ENCODE measurements around the gene INTS11. TPM values are rescaled to one million over a fixed set of nuclear protein-coding genes. Genes with fewer than 3 reads are reported as not detected.

Gene INTS11
- total RNA-seq, 1 experiment from 2014 or later = 90.2 TPM

GRCh38 chr1:1296070-1297061, 28.1 kb downstream of the INTS11 start:
- in situ Hi-C loops (cut with HindIII; ENCODE audit: low pct_unique_long_range_greater_than_20kb, low sequenced_read_pairs) = no loop called here
- no peak for DNase-seq (ENCODE audit: low read depth)

- DNase-seq (ENCODE audit: low read depth) = no peak
- in situ Hi-C loops (cut with HindIII; ENCODE audit: low pct_unique_long_range_greater_than_20kb, low sequenced_read_pairs) = no loop called here
Measured at GRCh38 chr1:1295154-1295923, 29.1 kb downstream of the INTS11 start.

GRCh38 chr1:1294250-1294890, 30.1 kb downstream of the INTS11 start:
- in situ Hi-C loops (cut with HindIII; ENCODE audit: low pct_unique_long_range_greater_than_20kb, low sequenced_read_pairs) = no loop called here

GRCh38 chr1:1293263-1294249, 30.9 kb downstream of the INTS11 start:
- in situ Hi-C loops (cut with HindIII; ENCODE audit: low pct_unique_long_range_greater_than_20kb, low sequenced_read_pairs) = no loop called here
- DNase-seq (ENCODE audit: low read depth) = no peak

More at GRCh38 chr1:1294250-1294890, 30.1 kb downstream of the INTS11 start:
- no peak for DNase-seq (ENCODE audit: low read depth)

- in situ Hi-C loops (cut with HindIII; ENCODE audit: low pct_unique_long_range_greater_than_20kb, low sequenced_read_pairs) = no loop called here
Measured at GRCh38 chr1:1292851-1293250, 31.6 kb downstream of the INTS11 start.

GRCh38 chr1:1292442-1292779, 32.0 kb downstream of the INTS11 start:
- in situ Hi-C loops (cut with HindIII; ENCODE audit: low pct_unique_long_range_greater_than_20kb, low sequenced_read_pairs) = no loop called here
- DNase-seq (ENCODE audit: low read depth) = no peak

More at GRCh38 chr1:1292851-1293250, 31.6 kb downstream of the INTS11 start:
- DNase-seq (ENCODE audit: low read depth) = no peak

- in situ Hi-C loops (cut with HindIII; ENCODE audit: low pct_unique_long_range_greater_than_20kb, low sequenced_read_pairs) = no loop called here
- DNase-seq (ENCODE audit: low read depth) = peak; percentile 48
Measured at GRCh38 chr1:1291548-1292441, 32.7 kb downstream of the INTS11 start.

- DNase-seq (ENCODE audit: low read depth) = no peak
- in situ Hi-C loops (cut with HindIII; ENCODE audit: low pct_unique_long_range_greater_than_20kb, low sequenced_read_pairs) = no loop called here
Measured at GRCh38 chr1:1291023-1291528, 33.4 kb downstream of the INTS11 start.

- DNase-seq (ENCODE audit: low read depth) = no peak
- in situ Hi-C loops (cut with HindIII; ENCODE audit: low pct_unique_long_range_greater_than_20kb, low sequenced_read_pairs) = no loop called here
Measured at GRCh38 chr1:1290238-1290731, 34.2 kb downstream of the INTS11 start.

GRCh38 chr1:1287288-1288110, 37.0 kb downstream of the INTS11 start:
- in situ Hi-C loops (cut with HindIII; ENCODE audit: low pct_unique_long_range_greater_than_20kb, low sequenced_read_pairs) = no loop called here
- DNase-seq (ENCODE audit: low read depth) = no peak

- no peak for DNase-seq (ENCODE audit: low read depth)
- in situ Hi-C loops (cut with HindIII; ENCODE audit: low pct_unique_long_range_greater_than_20kb, low sequenced_read_pairs) = no loop called here
Measured at GRCh38 chr1:1286313-1287261, 37.9 kb downstream of the INTS11 start.

- DNase-seq (ENCODE audit: low read depth) = no peak
- in situ Hi-C loops (cut with HindIII; ENCODE audit: low pct_unique_long_range_greater_than_20kb, low sequenced_read_pairs) = no loop called here
Measured at GRCh38 chr1:1285611-1286311, 38.7 kb downstream of the INTS11 start.

- in situ Hi-C loops (cut with HindIII; ENCODE audit: low pct_unique_long_range_greater_than_20kb, low sequenced_read_pairs) = no loop called here
- no peak for DNase-seq (ENCODE audit: low read depth)
Measured at GRCh38 chr1:1285102-1285571, 39.3 kb downstream of the INTS11 start.
